ENCODE data around the gene RANBP1. TPM values are rescaled to one million over a fixed set of nuclear protein-coding genes. Genes with fewer than 3 reads are reported as not detected.

Gene RANBP1
- total and polyA plus RNA-seq, 2 of the 13 experiments (the other 11 are each of a cell fraction or from before 2014, with no cell fraction given), result 181 to 492 TPM

GRCh38 chr22:20117633-20118299 lies 1.9 kb downstream of the RANBP1 start (continued):
- TF ChIP-seq, protein P1, sequence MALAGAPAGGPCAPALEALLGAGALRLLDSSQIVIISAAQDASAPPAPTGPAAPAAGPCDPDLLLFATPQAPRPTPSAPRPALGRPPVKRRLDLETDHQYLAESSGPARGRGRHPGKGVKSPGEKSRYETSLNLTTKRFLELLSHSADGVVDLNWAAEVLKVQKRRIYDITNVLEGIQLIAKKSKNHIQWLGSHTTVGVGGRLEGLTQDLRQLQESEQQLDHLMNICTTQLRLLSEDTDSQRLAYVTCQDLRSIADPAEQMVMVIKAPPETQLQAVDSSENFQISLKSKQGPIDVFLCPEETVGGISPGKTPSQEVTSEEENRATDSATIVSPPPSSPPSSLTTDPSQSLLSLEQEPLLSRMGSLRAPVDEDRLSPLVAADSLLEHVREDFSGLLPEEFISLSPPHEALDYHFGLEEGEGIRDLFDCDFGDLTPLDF (CRISPR knock-in tag; IDR thresholded peaks at IDR 0.05), result no peak
- TF ChIP-seq NR2C2 (CRISPR knock-in tag; IDR thresholded peaks at IDR 0.05; ENCODE audit: borderline replicate concordance) (peak; percentile 20; the same call in 1 of the 2 replicates), JARID2 (CRISPR knock-in tag; IDR thresholded peaks at IDR 0.05; ENCODE audit: insufficient replicate concordance) (no peak), KMT2A (CRISPR knock-in tag; IDR thresholded peaks at IDR 0.05) (peak; percentile 19; the same call in 1 of the 2 replicates), NR2F6 (IDR thresholded peaks at IDR 0.05) (no peak), NR2F6 (CRISPR knock-in tag; IDR thresholded peaks at IDR 0.05) (no peak), SAP130 (CRISPR knock-in tag; IDR thresholded peaks at IDR 0.05; ENCODE audit: low read depth) (peak; percentile 33; the same call in 1 of the 2 replicates), TSC22D2 (CRISPR knock-in tag; IDR thresholded peaks at IDR 0.05; ENCODE audit: borderline replicate concordance) (no peak), RBFOX2 (IDR thresholded peaks at IDR 0.05; ENCODE audit: low read depth, low read length) (peak; percentile 43; the same call in 1 of the 2 replicates), SMAD9 (CRISPR knock-in tag; IDR thresholded peaks at IDR 0.05) (0 out of 2 replicates have a peak, but pooled peaks have one; percentile 66), ZNF180 (CRISPR knock-in tag; IDR thresholded peaks at IDR 0.05; ENCODE audit: borderline replicate concordance, low read depth) (no peak), TFDP2 (CRISPR knock-in tag; IDR thresholded peaks at IDR 0.05) (0 out of 2 replicates have a peak, but pooled peaks have one; percentile 20), FOXO1 (CRISPR knock-in tag; IDR thresholded peaks at IDR 0.05) (0 out of 2 replicates have a peak, but pooled peaks have one; percentile 13), ZNF234 (CRISPR knock-in tag; conservative IDR thresholded peaks at IDR 0.05) (0 out of 2 replicates have a peak, but pooled peaks have one; percentile 58), FUBP1 (CRISPR knock-in tag; IDR thresholded peaks at IDR 0.05; ENCODE audit: borderline replicate concordance) (no peak), IRF2 (CRISPR knock-in tag; IDR thresholded peaks at IDR 0.05) (no peak), KLF11 (CRISPR knock-in tag; IDR thresholded peaks at IDR 0.05) (no peak)
- TF ChIP-seq, protein P2, sequence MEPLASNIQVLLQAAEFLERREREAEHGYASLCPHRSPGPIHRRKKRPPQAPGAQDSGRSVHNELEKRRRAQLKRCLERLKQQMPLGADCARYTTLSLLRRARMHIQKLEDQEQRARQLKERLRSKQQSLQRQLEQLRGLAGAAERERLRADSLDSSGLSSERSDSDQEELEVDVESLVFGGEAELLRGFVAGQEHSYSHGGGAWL (CRISPR knock-in tag; IDR thresholded peaks at IDR 0.05), result 0 out of 2 replicates have a peak, but pooled peaks have one; percentile 22
- TF ChIP-seq, protein P3, sequence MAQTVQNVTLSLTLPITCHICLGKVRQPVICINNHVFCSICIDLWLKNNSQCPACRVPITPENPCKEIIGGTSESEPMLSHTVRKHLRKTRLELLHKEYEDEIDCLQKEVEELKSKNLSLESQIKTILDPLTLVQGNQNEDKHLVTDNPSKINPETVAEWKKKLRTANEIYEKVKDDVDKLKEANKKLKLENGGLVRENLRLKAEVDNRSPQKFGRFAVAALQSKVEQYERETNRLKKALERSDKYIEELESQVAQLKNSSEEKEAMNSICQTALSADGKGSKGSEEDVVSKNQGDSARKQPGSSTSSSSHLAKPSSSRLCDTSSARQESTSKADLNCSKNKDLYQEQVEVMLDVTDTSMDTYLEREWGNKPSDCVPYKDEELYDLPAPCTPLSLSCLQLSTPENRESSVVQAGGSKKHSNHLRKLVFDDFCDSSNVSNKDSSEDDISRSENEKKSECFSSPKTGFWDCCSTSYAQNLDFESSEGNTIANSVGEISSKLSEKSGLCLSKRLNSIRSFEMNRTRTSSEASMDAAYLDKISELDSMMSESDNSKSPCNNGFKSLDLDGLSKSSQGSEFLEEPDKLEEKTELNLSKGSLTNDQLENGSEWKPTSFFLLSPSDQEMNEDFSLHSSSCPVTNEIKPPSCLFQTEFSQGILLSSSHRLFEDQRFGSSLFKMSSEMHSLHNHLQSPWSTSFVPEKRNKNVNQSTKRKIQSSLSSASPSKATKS (CRISPR knock-in tag; IDR thresholded peaks at IDR 0.05), result peak; percentile 59; the same call in 1 of the 2 replicates
- TF ChIP-seq, protein P4, sequence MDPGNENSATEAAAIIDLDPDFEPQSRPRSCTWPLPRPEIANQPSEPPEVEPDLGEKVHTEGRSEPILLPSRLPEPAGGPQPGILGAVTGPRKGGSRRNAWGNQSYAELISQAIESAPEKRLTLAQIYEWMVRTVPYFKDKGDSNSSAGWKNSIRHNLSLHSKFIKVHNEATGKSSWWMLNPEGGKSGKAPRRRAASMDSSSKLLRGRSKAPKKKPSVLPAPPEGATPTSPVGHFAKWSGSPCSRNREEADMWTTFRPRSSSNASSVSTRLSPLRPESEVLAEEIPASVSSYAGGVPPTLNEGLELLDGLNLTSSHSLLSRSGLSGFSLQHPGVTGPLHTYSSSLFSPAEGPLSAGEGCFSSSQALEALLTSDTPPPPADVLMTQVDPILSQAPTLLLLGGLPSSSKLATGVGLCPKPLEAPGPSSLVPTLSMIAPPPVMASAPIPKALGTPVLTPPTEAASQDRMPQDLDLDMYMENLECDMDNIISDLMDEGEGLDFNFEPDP (CRISPR knock-in tag; conservative IDR thresholded peaks at IDR 0.05), result 0 out of 2 replicates have a peak, but pooled peaks have one; percentile 98
